Stimulated activated memory B cell treated with anti-CD40 and anti-IgM and Interleukin-4, amounts not matched to agents 10 μg/mL and 1 μg/mL and 100 μg/mL, for 72 hours (primary cell): ENCODE measurements around the gene GALNT2.

Source experiments
- ATAC-seq: fragments of 150-1000 bp; cut with Tn5 transposase; 2 replicates; pipeline ENCODE4 v1.10.0; 2021
- H3K27ac Mint-ChIP-seq: one replicate; pipeline ENCODE4 v1.8.0; 2022; ENCODE audit warnings: mild to moderate bottlenecking, mixed read lengths
- H3K27me3 Mint-ChIP-seq: one replicate; pipeline ENCODE4 v1.8.0; 2022; ENCODE audit warnings: mixed read lengths
- H3K36me3 Mint-ChIP-seq: one replicate; pipeline ENCODE4 v1.8.0; 2022; ENCODE audit warnings: mixed read lengths
- H3K4me1 Mint-ChIP-seq: one replicate; pipeline ENCODE4 v1.8.0; 2022; ENCODE audit warnings: mixed read lengths
- H3K4me3 Mint-ChIP-seq: one replicate; pipeline ENCODE4 v1.8.0; 2022; ENCODE audit warnings: mild to moderate bottlenecking, moderate library complexity, mixed read lengths
- H3K9me3 Mint-ChIP-seq: one replicate; pipeline ENCODE4 v1.8.0; 2022; ENCODE audit warnings: mixed read lengths

The GALNT2 gene

GRCh38 chr1:230251644-230252191, 184.7 kb downstream of the GALNT2 start:
- Mint-ChIP-seq H3K36me3 (peaks cover 87% of the 10 kb centered on the region), H3K4me3 (no peak overlapping the region), H3K27ac (peak overlapping the region; percentile 44), H3K4me1 (peaks cover 25% of the 10 kb centered on the region), H3K27me3 (no peaks in the 10 kb centered on the region), H3K9me3 (no peaks in the 10 kb centered on the region)
- peak; percentile 88 for ATAC-seq

DNA sequence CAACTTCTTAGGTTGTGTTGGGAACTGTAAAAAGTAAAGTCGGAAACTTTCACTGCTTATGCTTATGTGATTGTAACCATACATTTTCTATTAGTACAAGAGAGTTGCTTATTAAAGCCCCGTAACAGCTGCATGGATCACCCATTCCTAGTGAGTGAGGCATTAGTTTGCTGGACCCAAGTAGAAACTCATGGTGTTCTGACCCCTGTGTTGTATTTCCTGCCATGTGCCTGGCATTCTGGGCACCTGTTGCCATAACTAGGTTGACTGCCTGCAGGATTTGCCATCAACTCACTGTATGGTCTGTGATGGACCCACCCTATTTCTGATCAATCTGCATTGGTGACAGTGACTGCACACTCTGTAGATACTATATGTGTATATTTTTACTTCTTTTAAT, 186.1 kb downstream of the GALNT2 start:
- peaks cover 88% of the 10 kb centered on the region for H3K36me3 Mint-ChIP-seq

GRCh38 chr1:230254265-230254664, 187.2 kb downstream of the GALNT2 start:
- H3K27me3 Mint-ChIP-seq = no peaks in the 10 kb centered on the region
- no peak for ATAC-seq
- H3K4me3 Mint-ChIP-seq = no peak overlapping the region
- H3K9me3 Mint-ChIP-seq = peaks cover 3% of the 10 kb centered on the region
- peaks cover 89% of the 10 kb centered on the region for H3K36me3 Mint-ChIP-seq
- H3K4me1 Mint-ChIP-seq = peaks cover 25% of the 10 kb centered on the region
- H3K27ac Mint-ChIP-seq = no peak overlapping the region

More for the DNA sequence above, 186.1 kb downstream of the GALNT2 start:
- Mint-ChIP-seq H3K9me3 (peaks cover 3% of the 10 kb centered on the region), H3K27ac (no peak overlapping the region), H3K4me1 (peaks cover 25% of the 10 kb centered on the region), H3K4me3 (no peak overlapping the region), H3K27me3 (no peaks in the 10 kb centered on the region)
- no peak for ATAC-seq

DNA sequence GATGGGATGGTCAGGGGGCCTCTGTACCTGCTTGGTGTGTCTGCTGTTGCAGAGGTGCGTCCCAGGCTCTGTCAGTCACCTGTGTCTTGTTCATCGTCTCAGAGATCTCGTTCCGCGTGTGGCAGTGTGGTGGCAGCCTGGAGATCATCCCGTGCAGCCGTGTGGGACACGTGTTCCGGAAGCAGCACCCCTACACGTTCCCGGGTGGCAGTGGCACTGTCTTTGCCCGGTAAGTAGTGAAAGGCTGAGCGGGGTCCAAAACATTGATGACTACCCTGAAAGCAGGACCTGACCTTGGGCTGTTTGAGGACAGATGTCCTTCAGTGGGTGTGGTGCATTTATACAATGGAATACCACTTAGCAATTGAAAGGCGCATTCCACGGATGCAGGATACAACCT, 188.1 kb downstream of the GALNT2 start:
- peaks cover 3% of the 10 kb centered on the region for H3K9me3 Mint-ChIP-seq
- peaks cover 86% of the 10 kb centered on the region for H3K36me3 Mint-ChIP-seq
- no peak overlapping the region for H3K4me3 Mint-ChIP-seq
- no peak overlapping the region for H3K27ac Mint-ChIP-seq
- ATAC-seq = no peak
- H3K4me1 Mint-ChIP-seq = peaks cover 23% of the 10 kb centered on the region
- no peaks in the 10 kb centered on the region for H3K27me3 Mint-ChIP-seq

- peaks cover 3% of the 10 kb centered on the region for H3K9me3 Mint-ChIP-seq
Observed at GRCh38 chr1:230255991-230256390, 189.0 kb downstream of the GALNT2 start.

GRCh38 chr1:230256896-230257295, 189.9 kb downstream of the GALNT2 start:
- no peak for ATAC-seq
- Mint-ChIP-seq H3K36me3 (peaks cover 76% of the 10 kb centered on the region), H3K4me3 (no peak overlapping the region)

More at GRCh38 chr1:230255991-230256390, 189.0 kb downstream of the GALNT2 start:
- H3K36me3 Mint-ChIP-seq = peaks cover 82% of the 10 kb centered on the region
- no peak for ATAC-seq
- H3K27me3 Mint-ChIP-seq = no peaks in the 10 kb centered on the region
- peaks cover 19% of the 10 kb centered on the region for H3K4me1 Mint-ChIP-seq
- no peak overlapping the region for H3K4me3 Mint-ChIP-seq
- H3K27ac Mint-ChIP-seq = no peak overlapping the region

DNA sequence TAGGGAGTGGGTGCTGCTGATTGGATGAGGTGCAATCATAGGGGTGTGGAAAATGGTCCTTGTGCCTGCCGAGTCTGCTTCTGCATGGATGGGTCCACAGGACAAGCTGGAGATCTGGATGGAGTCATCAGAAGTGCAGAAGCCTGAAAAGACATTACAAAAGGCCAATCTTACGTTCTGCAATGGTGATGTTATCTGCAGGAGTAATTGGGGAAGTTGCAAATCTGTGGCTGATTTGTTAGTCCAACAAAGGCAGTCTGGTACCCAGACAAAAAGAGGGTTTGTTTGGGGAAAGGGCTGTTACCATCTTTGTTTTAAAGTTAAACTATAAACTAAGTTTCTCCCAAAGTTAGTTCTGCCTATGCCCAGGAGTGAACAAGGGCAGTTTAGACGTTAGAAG, 192.6 kb downstream of the GALNT2 start:
- Mint-ChIP-seq H3K4me1 (peaks cover 24% of the 10 kb centered on the region), H3K27me3 (no peaks in the 10 kb centered on the region), H3K9me3 (peaks cover 3% of the 10 kb centered on the region), H3K36me3 (peaks cover 85% of the 10 kb centered on the region), H3K27ac (peak overlapping the region; percentile 48), H3K4me3 (no peak overlapping the region)
- no peak for ATAC-seq

More at GRCh38 chr1:230256896-230257295, 189.9 kb downstream of the GALNT2 start:
- Mint-ChIP-seq H3K27me3 (no peaks in the 10 kb centered on the region), H3K27ac (no peak overlapping the region), H3K4me1 (peaks cover 12% of the 10 kb centered on the region), H3K9me3 (peaks cover 3% of the 10 kb centered on the region)

DNA sequence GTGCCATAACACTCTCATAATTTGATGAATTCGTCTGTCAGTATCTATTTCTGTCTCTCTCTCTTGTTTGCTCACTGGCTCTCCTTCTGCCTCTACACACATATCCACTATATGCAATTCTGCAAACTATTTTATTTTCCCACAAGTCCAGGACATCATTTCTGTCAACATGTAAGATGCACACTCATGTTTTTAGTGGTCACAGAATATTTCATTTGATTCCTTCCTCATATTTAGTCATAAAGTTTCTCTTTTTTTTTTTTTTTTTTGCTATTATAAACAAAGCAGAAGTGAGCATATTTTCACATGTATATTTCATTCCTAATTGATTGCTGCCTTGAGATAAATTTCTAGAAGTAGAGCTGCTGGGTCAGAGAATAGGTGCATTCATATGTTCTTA, 193.8 kb downstream of the GALNT2 start:
- Mint-ChIP-seq H3K4me3 (no peak overlapping the region), H3K9me3 (peaks cover 3% of the 10 kb centered on the region), H3K27ac (no peak overlapping the region), H3K36me3 (peaks cover 85% of the 10 kb centered on the region), H3K27me3 (no peaks in the 10 kb centered on the region), H3K4me1 (peaks cover 24% of the 10 kb centered on the region)
- ATAC-seq = no peak

GRCh38 chr1:230261928-230262650, 195.1 kb downstream of the GALNT2 start:
- no peak overlapping the region for H3K4me3 Mint-ChIP-seq
- no peak overlapping the region for H3K27ac Mint-ChIP-seq
- peaks cover 24% of the 10 kb centered on the region for H3K4me1 Mint-ChIP-seq

GRCh38 chr1:230262867-230263567, 196.0 kb downstream of the GALNT2 start:
- no peak for ATAC-seq
- peaks cover 24% of the 10 kb centered on the region for H3K4me1 Mint-ChIP-seq
- no peaks in the 10 kb centered on the region for H3K27me3 Mint-ChIP-seq
- H3K36me3 Mint-ChIP-seq = peaks cover 85% of the 10 kb centered on the region
- no peak overlapping the region for H3K4me3 Mint-ChIP-seq
- no peak overlapping the region for H3K27ac Mint-ChIP-seq
- no peaks in the 10 kb centered on the region for H3K9me3 Mint-ChIP-seq

More at GRCh38 chr1:230261928-230262650, 195.1 kb downstream of the GALNT2 start:
- no peaks in the 10 kb centered on the region for H3K27me3 Mint-ChIP-seq
- ATAC-seq = no peak
- peaks cover 85% of the 10 kb centered on the region for H3K36me3 Mint-ChIP-seq
- peaks cover 3% of the 10 kb centered on the region for H3K9me3 Mint-ChIP-seq

DNA sequence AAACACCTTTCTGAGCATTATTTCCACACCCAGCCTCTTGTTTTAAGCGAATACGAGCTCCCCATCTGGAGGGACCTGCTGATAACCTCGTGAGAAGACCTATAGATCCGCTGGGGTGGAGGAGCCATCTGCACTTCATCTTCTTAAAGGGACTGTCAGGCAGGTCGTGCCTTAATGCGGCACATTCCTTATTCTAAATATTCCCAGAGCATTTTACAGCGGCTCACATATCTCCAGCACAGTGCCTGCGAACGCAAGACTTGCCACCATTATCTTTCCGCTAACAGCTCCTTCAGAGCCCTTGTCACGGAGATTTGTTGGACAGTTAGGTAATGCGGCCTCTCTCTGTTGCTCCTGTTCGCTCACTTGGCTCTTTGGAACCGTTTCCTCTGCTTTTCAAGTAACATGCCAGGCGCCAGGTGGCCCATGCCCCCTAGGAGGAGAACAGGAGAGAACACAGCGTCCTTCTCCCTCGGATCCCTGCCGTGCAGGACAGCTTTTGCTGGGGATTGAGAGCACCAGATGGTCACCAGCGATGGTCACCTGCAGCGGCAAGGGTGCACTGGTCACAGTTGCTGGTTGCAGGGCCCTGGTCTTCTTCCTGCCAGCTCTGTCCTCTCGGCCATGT, 196.6 kb downstream of the GALNT2 start:
- Mint-ChIP-seq H3K4me3 (no peak overlapping the region), H3K4me1 (peaks cover 24% of the 10 kb centered on the region), H3K27ac (no peak overlapping the region)

GRCh38 chr1:230264342-230264741, 197.3 kb downstream of the GALNT2 start:
- peaks cover 24% of the 10 kb centered on the region for H3K4me1 Mint-ChIP-seq
- H3K36me3 Mint-ChIP-seq = peaks cover 76% of the 10 kb centered on the region
- H3K27ac Mint-ChIP-seq = no peak overlapping the region
- no peaks in the 10 kb centered on the region for H3K27me3 Mint-ChIP-seq
- H3K4me3 Mint-ChIP-seq = no peak overlapping the region
- ATAC-seq = no peak
- no peaks in the 10 kb centered on the region for H3K9me3 Mint-ChIP-seq

More for the DNA sequence above, 196.6 kb downstream of the GALNT2 start:
- Mint-ChIP-seq H3K36me3 (peaks cover 82% of the 10 kb centered on the region), H3K9me3 (no peaks in the 10 kb centered on the region), H3K27me3 (no peaks in the 10 kb centered on the region)
- no peak for ATAC-seq

DNA sequence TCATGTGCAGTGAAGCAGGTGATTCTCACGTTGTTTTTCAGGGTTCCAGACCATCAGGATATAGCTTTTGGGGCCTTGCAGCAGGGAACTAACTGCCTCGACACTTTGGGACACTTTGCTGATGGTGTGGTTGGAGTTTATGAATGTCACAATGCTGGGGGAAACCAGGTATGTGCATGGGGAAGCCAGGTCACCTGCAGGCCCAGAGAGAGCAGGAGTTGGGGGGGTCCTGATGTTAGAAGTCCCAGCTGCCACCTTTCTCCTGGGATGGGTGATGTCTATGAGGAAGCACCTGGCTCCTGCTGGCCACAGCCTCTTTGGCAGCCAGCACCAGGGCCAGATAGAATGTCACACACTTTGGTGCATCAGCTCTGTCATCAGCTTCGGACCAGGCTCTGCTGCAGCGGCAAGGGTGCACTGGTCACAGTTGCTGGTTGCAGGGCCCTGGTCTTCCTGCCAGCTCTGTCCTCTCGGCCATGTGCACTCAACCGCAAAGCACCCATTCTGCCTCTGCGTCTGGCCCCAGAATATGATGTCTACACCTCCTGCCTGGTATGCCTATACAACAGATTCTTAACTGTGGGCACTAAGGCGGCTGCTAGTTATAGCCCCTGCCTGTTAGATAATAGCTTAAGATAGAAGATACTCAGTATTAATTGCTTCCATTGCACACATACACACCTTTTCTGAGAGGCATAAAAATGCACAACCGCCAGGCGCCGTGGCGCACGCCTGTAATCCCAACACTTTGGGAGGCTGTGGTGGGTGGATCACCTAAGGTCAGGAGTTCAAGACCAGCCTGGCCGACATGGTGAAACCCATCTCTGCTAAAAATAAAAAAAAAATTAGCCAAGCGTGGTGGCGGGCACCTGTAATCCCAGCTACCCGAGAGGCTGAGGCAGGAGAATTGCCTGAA, 198.4 kb downstream of the GALNT2 start:
- Mint-ChIP-seq H3K9me3 (no peaks in the 10 kb centered on the region), H3K4me3 (no peak overlapping the region), H3K36me3 (peaks cover 71% of the 10 kb centered on the region), H3K27ac (no peak overlapping the region), H3K4me1 (peaks cover 24% of the 10 kb centered on the region), H3K27me3 (no peaks in the 10 kb centered on the region)
- ATAC-seq = no peak

- Mint-ChIP-seq H3K36me3 (peaks cover 71% of the 10 kb centered on the region), H3K27ac (peak overlapping the region; percentile 21)
Observed at GRCh38 chr1:230266456-230266855, 199.4 kb downstream of the GALNT2 start.

More at GRCh38 chr1:230266456-230266855, 199.4 kb downstream of the GALNT2 start:
- peaks cover 23% of the 10 kb centered on the region for H3K4me1 Mint-ChIP-seq
- H3K4me3 Mint-ChIP-seq = no peak overlapping the region
- H3K9me3 Mint-ChIP-seq = no peaks in the 10 kb centered on the region
- H3K27me3 Mint-ChIP-seq = no peaks in the 10 kb centered on the region
- ATAC-seq = no peak
